Liver (tissue), 9 donors: ENCODE measurements around the gene ULK4. TPM values are rescaled to one million over a fixed set of nuclear protein-coding genes. Genes with fewer than 3 reads are reported as not detected.

Source experiments
- DNase-seq: peaks from one replicate; pipeline ENCODE4 v3.0.0-alpha.2; 2017; ENCODE audit warnings: low spot score
- H3K27ac ChIP-seq, 2 donors: one replicate each; pipeline ENCODE4 v1.7.0; 2013; ENCODE audit warnings: inconsistent platforms in 2 of 2, low read length in 2 of 2, control low read depth in 1 of 2, low read depth in 1 of 2, mild to moderate bottlenecking in 1 of 2
- H3K27me3 ChIP-seq, 4 donors: one replicate each; pipeline versions ENCODE4 v1.6.1 to v1.7.0; 2013; ENCODE audit warnings: low read length in 3 of 4, inconsistent platforms in 1 of 4, mild to moderate bottlenecking in 1 of 4, moderate library complexity in 1 of 4; ENCODE audit not compliant: control insufficient read depth in 4 of 4, insufficient read depth in 4 of 4
- H3K36me3 ChIP-seq, 4 donors: one replicate each; pipeline versions ENCODE4 v1.6.1 to v1.7.0; 2013; ENCODE audit warnings: low read length in 3 of 4, mild to moderate bottlenecking in 3 of 4, low read depth in 1 of 4, moderate library complexity in 1 of 4; ENCODE audit not compliant: control insufficient read depth in 4 of 4, insufficient read depth in 3 of 4
- H3K4me1 ChIP-seq, 4 donors: one replicate each; pipeline versions ENCODE4 v1.6.1 to v1.7.0; 2013; ENCODE audit warnings: low read length in 3 of 4, mild to moderate bottlenecking in 3 of 4, moderate library complexity in 1 of 4; ENCODE audit not compliant: control insufficient read depth in 4 of 4, insufficient read depth in 4 of 4
- H3K4me3 ChIP-seq, 3 donors: one replicate each; pipeline versions ENCODE4 v1.6.1 to v1.7.0; 2013; ENCODE audit warnings: low read length in 3 of 3, control low read depth in 1 of 3, low read depth in 1 of 3, mild to moderate bottlenecking in 1 of 3
- H3K9ac ChIP-seq, 2 donors: one replicate each; pipeline ENCODE4 v1.7.0; 2013; ENCODE audit warnings: low read length in 2 of 2, mild to moderate bottlenecking in 2 of 2, moderate library complexity in 2 of 2, control low read depth in 1 of 2, low read depth in 1 of 2
- H3K9me3 ChIP-seq, 4 donors: one replicate each; pipeline versions ENCODE4 v1.6.1 to v1.7.0; 2013; ENCODE audit warnings: low read length in 3 of 4; ENCODE audit not compliant: control insufficient read depth in 4 of 4
- EGR1 ChIP-seq, 2 donors: IDR thresholded peaks; 2 replicates each; pipeline ENCODE4 v1.6.1; 2016 to 2018; ENCODE audit warnings: antibody characterized with exemption in 2 of 2, low read depth in 2 of 2
- FOXA1 ChIP-seq: IDR thresholded peaks from 2 replicates; pipeline ENCODE4 v1.6.1; 2016; ENCODE audit warnings: antibody characterized with exemption
- FOXA2 ChIP-seq: IDR thresholded peaks from 2 replicates; pipeline ENCODE4 v1.6.1; 2016; ENCODE audit warnings: antibody characterized with exemption
- GABPA ChIP-seq, 2 donors: IDR thresholded peaks in 1 of 2; conservative IDR thresholded peaks in 1 of 2; 2 replicates each; pipeline ENCODE4 v1.6.1; 2016; ENCODE audit warnings: antibody characterized with exemption in 2 of 2, mild to moderate bottlenecking in 1 of 2, moderate library complexity in 1 of 2
- HNF4A ChIP-seq, 2 donors: conservative IDR thresholded peaks; 2 replicates each; pipeline ENCODE4 v1.6.1; 2016; ENCODE audit warnings: antibody characterized with exemption in 2 of 2, mild to moderate bottlenecking in 2 of 2
- HNF4G ChIP-seq: IDR thresholded peaks from 2 replicates; pipeline ENCODE4 v1.6.1; 2016; ENCODE audit warnings: antibody characterized with exemption
- JUND ChIP-seq, 2 donors: IDR thresholded peaks; 2 replicates each; pipeline ENCODE4 v1.6.1; 2016; ENCODE audit warnings: antibody characterized with exemption in 2 of 2
- NR2F2 ChIP-seq: IDR thresholded peaks from 2 replicates; pipeline ENCODE4 v1.6.1; 2016; ENCODE audit warnings: antibody characterized with exemption
- RAD21 ChIP-seq, 2 donors: IDR thresholded peaks; 2 replicates each; pipeline ENCODE4 v1.6.1; 2016; ENCODE audit warnings: antibody characterized with exemption in 2 of 2, mild to moderate bottlenecking in 2 of 2
- RXRA ChIP-seq, 2 donors: IDR thresholded peaks; 2 replicates each; pipeline ENCODE4 v1.6.1; 2017 to 2018; ENCODE audit warnings: antibody characterized with exemption in 2 of 2, mild to moderate bottlenecking in 1 of 2
- SP1 ChIP-seq: IDR thresholded peaks from 2 replicates; pipeline ENCODE4 v1.6.1; 2018; ENCODE audit warnings: antibody characterized with exemption, mild to moderate bottlenecking
- TAF1 ChIP-seq: conservative IDR thresholded peaks from 2 replicates; pipeline ENCODE4 v1.6.1; 2016; ENCODE audit warnings: antibody characterized with exemption, mild to moderate bottlenecking
- YY1 ChIP-seq: IDR thresholded peaks from 2 replicates; pipeline ENCODE4 v1.6.1; 2016; ENCODE audit warnings: antibody characterized with exemption, mild to moderate bottlenecking
- WGBS: extraction: QIAGEN DNeasy Blood & Tissue Kit; methylation state at CpG from one replicate; pipeline ENCODE4 v1.1.7; 2013; 5-methylcytosine and 5-hydroxymethylcytosine counted together
- polyA plus RNA-seq, 2 donors: library from polyadenylated mRNA; stranded (reverse) in 1 of 2; unstranded in 1 of 2; fragments of 200-250 nt in 1 of 2; fragments of >200 nt in 1 of 2; fragmentation: Nextera tagmentation in 1 of 2; extraction: Ambion mirVana in 1 of 2; gene quantifications; one replicate each; pipeline versions ENCODE4 v1.2.1 to v1.2.3, GENCODE V29; 2013 to 2015
- total RNA-seq, 2 donors: library from RNA; depleted of rRNA; stranded (reverse); fragments of >200 nt; gene quantifications; one replicate each; pipeline ENCODE4 v1.2.3, GENCODE V29; 2014
- TF ChIP-seq, protein P1 (sequence below): IDR thresholded peaks from 2 replicates; pipeline ENCODE4 v1.6.1; 2016; ENCODE audit warnings: antibody characterized with exemption
- TF ChIP-seq, protein P2 (sequence below): fragments of 150-350 bp; IDR thresholded peaks from 2 replicates; pipeline ENCODE4 v1.5.1; 2017; ENCODE audit warnings: improper control_type of control experiment, low read depth, low read length; ENCODE audit not compliant: missing input control
- TF ChIP-seq, protein P3 (sequence below): IDR thresholded peaks from 2 replicates; pipeline ENCODE4 v1.6.1; 2016; ENCODE audit warnings: antibody characterized with exemption, mild to moderate bottlenecking
- TF ChIP-seq, protein P4 (sequence below): IDR thresholded peaks from 2 replicates; pipeline ENCODE4 v1.6.1; 2016; ENCODE audit warnings: antibody characterized with exemption
- donor health status: healthy.
- donor health status: healthy.
- donor health status: healthy.
- donor health status: healthy.
- donor health status: healthy.

ULK4 gene
- total and polyA plus RNA-seq, 4 donors, result 1.1 to 11.5 (median 3.2) TPM

DNA sequence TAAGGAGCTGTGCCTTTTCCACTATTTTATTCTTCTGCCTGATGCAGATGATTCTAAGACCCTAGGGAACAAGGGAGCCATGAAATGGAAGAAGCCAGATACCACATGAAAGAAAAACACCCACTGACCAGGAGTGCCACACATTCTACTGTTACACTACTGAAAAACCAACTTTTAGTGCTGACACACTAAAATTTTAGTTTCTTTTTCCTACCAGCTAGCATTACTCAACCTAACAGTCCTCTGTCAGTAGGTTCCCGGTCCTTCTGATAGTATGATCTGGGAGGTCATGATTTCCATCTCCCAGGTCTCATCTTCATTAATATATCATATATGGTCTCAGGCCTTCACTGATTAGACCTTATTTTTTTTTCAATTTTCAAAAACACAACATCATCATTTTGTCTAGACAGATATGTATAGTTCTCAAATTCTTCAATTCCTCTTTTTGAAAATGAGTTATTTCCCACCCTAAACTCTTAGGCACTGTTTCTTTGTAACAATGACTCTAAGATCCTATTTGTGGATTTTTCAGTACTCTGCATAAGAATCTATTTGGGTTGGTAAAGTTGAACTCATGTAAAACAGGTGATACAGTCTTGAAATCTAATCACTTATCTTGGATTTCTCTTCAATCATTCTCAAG is 440.8 kb downstream of the ULK4 start:
- Histone ChIP-seq H3K27ac (no peak overlapping the region), H3K27me3 (no peaks in the 10 kb centered on the region), H3K9ac (no peak overlapping the region), H3K36me3 (no peaks in the 10 kb centered on the region), H3K4me3 (no peak overlapping the region), H3K9me3 (no peaks in the 10 kb centered on the region), H3K4me1 (peaks cover 0 to 1% (median 0%) of the 10 kb centered on the region in 4 donors)
- WGBS, result 83% methylated on average over 1 of the region's 1 CpG
- no peak for DNase-seq
- TF ChIP-seq, protein P1, sequence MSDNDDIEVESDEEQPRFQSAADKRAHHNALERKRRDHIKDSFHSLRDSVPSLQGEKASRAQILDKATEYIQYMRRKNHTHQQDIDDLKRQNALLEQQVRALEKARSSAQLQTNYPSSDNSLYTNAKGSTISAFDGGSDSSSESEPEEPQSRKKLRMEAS, result no peak
- TF ChIP-seq HNF4G, result no peak
- no peak for TF ChIP-seq FOXA2
- TF ChIP-seq RXRA (IDR thresholded peaks at IDR 0.05), result no peak
- TF ChIP-seq, protein P2, sequence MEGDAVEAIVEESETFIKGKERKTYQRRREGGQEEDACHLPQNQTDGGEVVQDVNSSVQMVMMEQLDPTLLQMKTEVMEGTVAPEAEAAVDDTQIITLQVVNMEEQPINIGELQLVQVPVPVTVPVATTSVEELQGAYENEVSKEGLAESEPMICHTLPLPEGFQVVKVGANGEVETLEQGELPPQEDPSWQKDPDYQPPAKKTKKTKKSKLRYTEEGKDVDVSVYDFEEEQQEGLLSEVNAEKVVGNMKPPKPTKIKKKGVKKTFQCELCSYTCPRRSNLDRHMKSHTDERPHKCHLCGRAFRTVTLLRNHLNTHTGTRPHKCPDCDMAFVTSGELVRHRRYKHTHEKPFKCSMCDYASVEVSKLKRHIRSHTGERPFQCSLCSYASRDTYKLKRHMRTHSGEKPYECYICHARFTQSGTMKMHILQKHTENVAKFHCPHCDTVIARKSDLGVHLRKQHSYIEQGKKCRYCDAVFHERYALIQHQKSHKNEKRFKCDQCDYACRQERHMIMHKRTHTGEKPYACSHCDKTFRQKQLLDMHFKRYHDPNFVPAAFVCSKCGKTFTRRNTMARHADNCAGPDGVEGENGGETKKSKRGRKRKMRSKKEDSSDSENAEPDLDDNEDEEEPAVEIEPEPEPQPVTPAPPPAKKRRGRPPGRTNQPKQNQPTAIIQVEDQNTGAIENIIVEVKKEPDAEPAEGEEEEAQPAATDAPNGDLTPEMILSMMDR, result no peak
- no peak for TF ChIP-seq NR2F2
- no peak for TF ChIP-seq GABPA (IDR thresholded peaks at IDR 0.05 in 1 of 2, conservative IDR thresholded peaks at IDR 0.05 in 1 of 2)
- TF ChIP-seq, protein P3, sequence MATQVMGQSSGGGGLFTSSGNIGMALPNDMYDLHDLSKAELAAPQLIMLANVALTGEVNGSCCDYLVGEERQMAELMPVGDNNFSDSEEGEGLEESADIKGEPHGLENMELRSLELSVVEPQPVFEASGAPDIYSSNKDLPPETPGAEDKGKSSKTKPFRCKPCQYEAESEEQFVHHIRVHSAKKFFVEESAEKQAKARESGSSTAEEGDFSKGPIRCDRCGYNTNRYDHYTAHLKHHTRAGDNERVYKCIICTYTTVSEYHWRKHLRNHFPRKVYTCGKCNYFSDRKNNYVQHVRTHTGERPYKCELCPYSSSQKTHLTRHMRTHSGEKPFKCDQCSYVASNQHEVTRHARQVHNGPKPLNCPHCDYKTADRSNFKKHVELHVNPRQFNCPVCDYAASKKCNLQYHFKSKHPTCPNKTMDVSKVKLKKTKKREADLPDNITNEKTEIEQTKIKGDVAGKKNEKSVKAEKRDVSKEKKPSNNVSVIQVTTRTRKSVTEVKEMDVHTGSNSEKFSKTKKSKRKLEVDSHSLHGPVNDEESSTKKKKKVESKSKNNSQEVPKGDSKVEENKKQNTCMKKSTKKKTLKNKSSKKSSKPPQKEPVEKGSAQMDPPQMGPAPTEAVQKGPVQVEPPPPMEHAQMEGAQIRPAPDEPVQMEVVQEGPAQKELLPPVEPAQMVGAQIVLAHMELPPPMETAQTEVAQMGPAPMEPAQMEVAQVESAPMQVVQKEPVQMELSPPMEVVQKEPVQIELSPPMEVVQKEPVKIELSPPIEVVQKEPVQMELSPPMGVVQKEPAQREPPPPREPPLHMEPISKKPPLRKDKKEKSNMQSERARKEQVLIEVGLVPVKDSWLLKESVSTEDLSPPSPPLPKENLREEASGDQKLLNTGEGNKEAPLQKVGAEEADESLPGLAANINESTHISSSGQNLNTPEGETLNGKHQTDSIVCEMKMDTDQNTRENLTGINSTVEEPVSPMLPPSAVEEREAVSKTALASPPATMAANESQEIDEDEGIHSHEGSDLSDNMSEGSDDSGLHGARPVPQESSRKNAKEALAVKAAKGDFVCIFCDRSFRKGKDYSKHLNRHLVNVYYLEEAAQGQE, result no peak
- no peak for TF ChIP-seq RAD21 (IDR thresholded peaks at IDR 0.05)
- no peak for TF ChIP-seq FOXA1

DNA sequence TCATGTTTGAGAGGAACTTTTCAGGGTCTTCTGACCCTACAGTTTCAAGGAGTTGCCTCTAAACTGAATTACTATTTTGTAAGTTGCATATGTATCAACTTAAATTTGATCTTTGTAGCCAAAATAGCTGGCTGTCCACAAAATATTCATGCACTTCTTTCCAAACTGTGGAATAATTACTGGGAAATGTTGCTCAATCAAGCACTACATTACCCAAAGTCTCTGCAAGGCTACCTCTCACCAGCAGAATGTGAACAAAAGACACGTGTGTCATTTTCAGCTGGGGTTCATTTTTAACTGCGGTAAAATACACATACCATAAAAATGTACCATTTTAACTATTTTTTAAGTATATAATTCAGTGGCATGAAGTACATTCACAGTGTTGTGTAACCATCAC is 442.2 kb downstream of the ULK4 start:
- Histone ChIP-seq H3K9me3 (no peaks in the 10 kb centered on the region), H3K4me1 (no peaks in the 10 kb centered on the region), H3K27ac (no peak overlapping the region), H3K9ac (no peak overlapping the region), H3K4me3 (no peak overlapping the region), H3K27me3 (no peaks in the 10 kb centered on the region), H3K36me3 (no peaks in the 10 kb centered on the region)
- WGBS, result 94% methylated on average over 2 of the region's 2 CpGs
- DNase-seq, result no peak
- TF ChIP-seq, protein P4, sequence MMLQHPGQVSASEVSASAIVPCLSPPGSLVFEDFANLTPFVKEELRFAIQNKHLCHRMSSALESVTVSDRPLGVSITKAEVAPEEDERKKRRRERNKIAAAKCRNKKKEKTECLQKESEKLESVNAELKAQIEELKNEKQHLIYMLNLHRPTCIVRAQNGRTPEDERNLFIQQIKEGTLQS, result no peak
- TF ChIP-seq RXRA (IDR thresholded peaks at IDR 0.05), result no peak
- no peak for TF ChIP-seq FOXA2
- TF ChIP-seq, protein P2, result no peak
- no peak for TF ChIP-seq YY1
- TF ChIP-seq RAD21 (IDR thresholded peaks at IDR 0.05), result no peak
- no peak for TF ChIP-seq TAF1
- TF ChIP-seq NR2F2, result no peak
- TF ChIP-seq HNF4A (conservative IDR thresholded peaks at IDR 0.05), result no peak
- no peak for TF ChIP-seq JUND (IDR thresholded peaks at IDR 0.05)
- no peak for TF ChIP-seq HNF4G
- TF ChIP-seq, protein P1, result no peak
- no peak for TF ChIP-seq GABPA (IDR thresholded peaks at IDR 0.05 in 1 of 2, conservative IDR thresholded peaks at IDR 0.05 in 1 of 2)
- no peak for TF ChIP-seq EGR1 (IDR thresholded peaks at IDR 0.05; ENCODE audit: low read depth in 2 of 2)
- TF ChIP-seq, protein P3, result no peak
- no peak for TF ChIP-seq SP1
